Ovary (tissue), 9 donors: ENCODE data around the gene GPC3. TPM values are rescaled to one million over a fixed set of nuclear protein-coding genes. Genes with fewer than 3 reads are reported as not detected.

Experiments
- DNase-seq, 5 donors: peaks; one replicate each; pipeline ENCODE4 v3.0.0-alpha.2; 2019 to 2020
- H3K27ac ChIP-seq, 2 donors: fragments of 200-600 bp; one replicate each; pipeline versions ENCODE4 v1.5.1 to v1.8.0; 2019 to 2022
- H3K27me3 ChIP-seq: fragments of 200-600 bp; one replicate; pipeline ENCODE4 v1.8.0; 2022
- H3K36me3 ChIP-seq: fragments of 200-600 bp; sonication (generic); one replicate; pipeline ENCODE4 v1.5.1; 2019
- H3K4me1 ChIP-seq: one replicate; pipeline ENCODE4 v1.8.1; 2013; ENCODE audit warnings: mild to moderate bottlenecking, moderate library complexity; ENCODE audit not compliant: insufficient read depth
- H3K4me3 ChIP-seq: fragments of 200-600 bp; sonication (generic); one replicate; pipeline ENCODE4 v1.5.1; 2017
- H3K9me3 ChIP-seq, 2 donors: fragments of 200-600 bp in 1 of 2; sonication (generic) in 1 of 2; one replicate each; pipeline versions ENCODE4 v1.5.1 to v1.8.1; 2013 to 2019; ENCODE audit warnings: mild to moderate bottlenecking in 1 of 2, moderate library complexity in 1 of 2
- CTCF ChIP-seq, 3 donors: fragments of 450-650 bp in 2 of 3; fragments of 200-600 bp in 1 of 3; IDR thresholded peaks; one replicate each; pipeline versions ENCODE4 v1.5.1 to v1.8.0; 2016 to 2022; ENCODE audit warnings: antibody characterized with exemption in 3 of 3, mild to moderate bottlenecking in 1 of 3
- EP300 ChIP-seq: sonication (generic); formaldehyde crosslinking; IDR thresholded peaks from one replicate; pipeline ENCODE4 v1.6.1; 2017; ENCODE audit warnings: antibody characterized with exemption
- POLR2A ChIP-seq: fragments of 450-650 bp; IDR thresholded peaks from one replicate; pipeline ENCODE4 v1.6.1; 2017; ENCODE audit warnings: antibody characterized with exemption, mild to moderate bottlenecking, moderate library complexity
- WGBS, 3 donors: extraction: QIAGEN DNeasy Blood & Tissue Kit in 1 of 3; methylation state at CpG; one replicate each; pipeline versions ENCODE4 v1.1.5 to v1.1.7; 2013 to 2017; 5-methylcytosine and 5-hydroxymethylcytosine counted together
- intact Hi-C, 4 donors: fragments of 100-400 bp; cut with DNase I; formaldehyde crosslinking; loops; one replicate each; pipeline versions ENCODE4 v1.11.0 to v1.15.1; 2022 to 2023
- polyA plus RNA-seq, 2 donors: library from polyadenylated mRNA; stranded (reverse); fragments of 200-250 nt in 1 of 2; fragments of 350-450 nt in 1 of 2; fragmentation: Illumina TruSeq in 1 of 2; extraction: RNeasy Lipid Tissue Mini Kit (QIAGEN cat#74804) in 1 of 2; gene quantifications; one replicate each; pipeline ENCODE4 v1.2.3, GENCODE V29; 2013 to 2014
- total RNA-seq, 7 donors: library from RNA; depleted of rRNA in 2 of 7; stranded (reverse); fragments of >200 nt in 2 of 7; fragmentation: NEBNext Ultra II Directional in 3 of 7; extraction: Animal tissue kit (Norgen Biotek cat#: 25700) in 3 of 7; gene quantifications; one replicate each; pipeline versions ENCODE4 v1.1.0 to v1.2.4, GENCODE V29; 2016 to 2023
- donor health status: DM: no; HTN: no; CAD: no; lungs with moderate emphysema.
- donor health status: DM: no; HTN: no; CAD: no.
- donor health status: Bipolar disorder and iron deficiency.
- donor health status: DM: yes; HTN: yes; CAD: no.
- donor health status: DM: no; HTN: no; CAD: no.
- donor health status: DM: yes; HTN: yes; CAD: no.

GPC3 gene
- total and polyA plus RNA-seq, 9 donors: 4.5 to 91.8 (median 12.1) TPM

- H3K27ac ChIP-seq: no peak overlapping the region
- H3K4me3 ChIP-seq: no peak overlapping the region
- H3K36me3 ChIP-seq: no peaks in the 10 kb centered on the region
- TF ChIP-seq EP300: no peak
- TF ChIP-seq CTCF (IDR thresholded peaks at IDR 0.05): no peak
- TF ChIP-seq POLR2A: no peak
- intact Hi-C loops: no loop called here
- no peaks in the 10 kb centered on the region for H3K27me3 ChIP-seq
- no peaks in the 10 kb centered on the region for H3K4me1 ChIP-seq
- H3K9me3 ChIP-seq: no peaks in the 10 kb centered on the region
- DNase-seq: no peak
These were observed 436.0 kb downstream of the GPC3 start for GRCh38 chrX:133549295-133549933.

GRCh38 chrX:133546441-133546840 is 439.0 kb downstream of the GPC3 start:
- Histone ChIP-seq H3K27ac (no peak overlapping the region), H3K4me1 (peaks cover 1% of the 10 kb centered on the region), H3K4me3 (no peak overlapping the region), H3K9me3 (no peaks in the 10 kb centered on the region), H3K36me3 (no peaks in the 10 kb centered on the region), H3K27me3 (no peaks in the 10 kb centered on the region)
- no peak for TF ChIP-seq EP300
- TF ChIP-seq CTCF (IDR thresholded peaks at IDR 0.05): no peak
- TF ChIP-seq POLR2A: no peak
- intact Hi-C loops: no loop called here
- no peak for DNase-seq

GRCh38 chrX:133544778-133545177 is 440.6 kb downstream of the GPC3 start:
- Histone ChIP-seq H3K9me3 (no peaks in the 10 kb centered on the region), H3K4me3 (no peak overlapping the region), H3K27ac (no peak overlapping the region), H3K4me1 (peaks cover 1% of the 10 kb centered on the region), H3K27me3 (no peaks in the 10 kb centered on the region), H3K36me3 (no peaks in the 10 kb centered on the region)
- DNase-seq: no peak
- TF ChIP-seq CTCF (IDR thresholded peaks at IDR 0.05): no peak
- WGBS, 3 donors: 88 to 90% (median 90%) methylated on average over 3 of the region's 3 CpGs
- intact Hi-C loops: no loop called here

- no peak overlapping the region for H3K27ac ChIP-seq
- intact Hi-C loops: no loop called here
These were observed 441.3 kb downstream of the GPC3 start for GRCh38 chrX:133544115-133544514.

More at GRCh38 chrX:133544115-133544514, 441.3 kb downstream of the GPC3 start:
- Histone ChIP-seq H3K36me3 (no peaks in the 10 kb centered on the region), H3K9me3 (no peaks in the 10 kb centered on the region), H3K4me1 (peaks cover 1% of the 10 kb centered on the region), H3K4me3 (no peak overlapping the region), H3K27me3 (no peaks in the 10 kb centered on the region)
- WGBS, 3 donors: 66 to 71% (median 70%) methylated on average over 3 of the region's 3 CpGs
- TF ChIP-seq CTCF (IDR thresholded peaks at IDR 0.05) (no peak), POLR2A (no peak)
- DNase-seq: no peak
